Testis (tissue), 3 donors: ENCODE results near the gene LRRC49. TPM values are rescaled to one million over a fixed set of nuclear protein-coding genes. Genes with fewer than 3 reads are reported as not detected.

ENCODE experiments used
- DNase-seq: peaks from one replicate; pipeline ENCODE4 v3.0.0-alpha.2; 2019
- H3K27ac ChIP-seq, 2 donors: fragments of 200-600 bp; sonication (generic); one replicate each; pipeline ENCODE4 v1.5.1; 2019
- H3K27me3 ChIP-seq: fragments of 200-600 bp; sonication (generic); one replicate; pipeline ENCODE4 v1.5.1; 2019
- H3K36me3 ChIP-seq: fragments of 200-600 bp; sonication (generic); one replicate; pipeline ENCODE4 v1.5.1; 2017; ENCODE audit warnings: low read depth; ENCODE audit errors: missing control alignments
- H3K4me1 ChIP-seq: fragments of 200-600 bp; sonication (generic); one replicate; pipeline ENCODE4 v1.5.1; 2019
- H3K4me3 ChIP-seq, 2 donors: fragments of 200-600 bp; sonication (generic); one replicate each; pipeline ENCODE4 v1.5.1; 2017 to 2019
- H3K9me3 ChIP-seq: fragments of 200-600 bp; sonication (generic); one replicate; pipeline ENCODE4 v1.5.1; 2017
- CTCF ChIP-seq, 3 experiments: fragments of 450-650 bp in 2 of 3; fragments of 200-600 bp in 1 of 3; sonication (generic) in 1 of 3; IDR thresholded peaks; one replicate each; pipeline ENCODE4 v1.5.1; 2016 to 2019; ENCODE audit warnings: antibody characterized with exemption in 3 of 3, mild to moderate bottlenecking in 2 of 3, moderate library complexity in 1 of 3
- POLR2A ChIP-seq: fragments of 450-650 bp; IDR thresholded peaks from one replicate; pipeline ENCODE4 v1.6.1; 2017; ENCODE audit warnings: antibody characterized with exemption, mild to moderate bottlenecking, moderate library complexity
- WGBS, 2 donors: methylation state at CpG; one replicate each; pipeline ENCODE4 v1.1.5; 2018; 5-methylcytosine and 5-hydroxymethylcytosine counted together
- intact Hi-C: fragments of 100-400 bp; cut with DNase I; formaldehyde crosslinking; loops from one replicate; pipeline ENCODE4 v1.15.1; 2023; ENCODE audit warnings: low total_unique reads
- polyA plus RNA-seq: library from polyadenylated mRNA; stranded (reverse); fragments of 350-450 nt; fragmentation: Illumina TruSeq; extraction: RNeasy Lipid Tissue Mini Kit (QIAGEN cat#74804); gene quantifications from one replicate; pipeline ENCODE4 v1.2.3, GENCODE V29; 2014; ENCODE audit warnings: low read depth, low replicate concordance; ENCODE audit not compliant: insufficient read depth
- total RNA-seq, 2 donors: library from RNA; depleted of rRNA; stranded (reverse); fragments of >200 nt; gene quantifications; one replicate each; pipeline ENCODE4 v1.2.3, GENCODE V29; 2016

Gene LRRC49
- total and polyA plus RNA-seq, 3 donors from 2014 or later, result 19.9 to 35.4 (median 22.4) TPM

- H3K27me3 ChIP-seq, result no peaks in the 10 kb centered on the region
- no peaks in the 10 kb centered on the region for H3K4me1 ChIP-seq
- no peaks in the 10 kb centered on the region for H3K36me3 ChIP-seq
- 63 to 69% methylated on average over 1 of the region's 1 CpG for WGBS, 2 donors
- DNase-seq, result no peak
- no peak overlapping the region for H3K4me3 ChIP-seq
- intact Hi-C loops, result no loop called here
- TF ChIP-seq CTCF (IDR thresholded peaks at IDR 0.05), result no peak
- no peak for TF ChIP-seq POLR2A
- H3K27ac ChIP-seq, result no peak overlapping the region
- H3K9me3 ChIP-seq, result no peaks in the 10 kb centered on the region
Measured at GRCh38 chr15:71005895-71006294, 113.3 kb downstream of the LRRC49 start.

- no peak for DNase-seq
- Histone ChIP-seq H3K36me3 (no peaks in the 10 kb centered on the region), H3K27me3 (no peaks in the 10 kb centered on the region), H3K9me3 (no peaks in the 10 kb centered on the region), H3K4me1 (no peaks in the 10 kb centered on the region), H3K4me3 (no peak overlapping the region), H3K27ac (no peak overlapping the region)
- no peak for TF ChIP-seq POLR2A
- no peak for TF ChIP-seq CTCF (IDR thresholded peaks at IDR 0.05)
- 90% methylated on average over 2 of the region's 2 CpGs for WGBS, 2 donors
- intact Hi-C loops, result no loop called here
Measured at GRCh38 chr15:71008250-71008870, 115.7 kb downstream of the LRRC49 start.

GRCh38 chr15:71010472-71010871, 117.8 kb downstream of the LRRC49 start:
- intact Hi-C loops, result no loop called here
- Histone ChIP-seq H3K4me1 (no peaks in the 10 kb centered on the region), H3K36me3 (no peaks in the 10 kb centered on the region), H3K27me3 (no peaks in the 10 kb centered on the region), H3K4me3 (no peak overlapping the region), H3K27ac (no peak overlapping the region), H3K9me3 (no peaks in the 10 kb centered on the region)
- TF ChIP-seq POLR2A, result no peak
- TF ChIP-seq CTCF (IDR thresholded peaks at IDR 0.05), result no peak
- no peak for DNase-seq

GRCh38 chr15:71010997-71011396, 118.4 kb downstream of the LRRC49 start:
- DNase-seq, result no peak
- H3K36me3 ChIP-seq, result no peaks in the 10 kb centered on the region
- 84% methylated on average over 2 of the region's 2 CpGs for WGBS, 2 donors
- no peaks in the 10 kb centered on the region for H3K9me3 ChIP-seq
- no peaks in the 10 kb centered on the region for H3K27me3 ChIP-seq
- H3K4me1 ChIP-seq, result no peaks in the 10 kb centered on the region
- H3K27ac ChIP-seq, result no peak overlapping the region
- intact Hi-C loops, result no loop called here
- no peak overlapping the region for H3K4me3 ChIP-seq
- TF ChIP-seq CTCF (IDR thresholded peaks at IDR 0.05) (no peak), POLR2A (no peak)

- WGBS, 2 donors, result 90 to 95% methylated on average over 1 of the region's 1 CpG
- Histone ChIP-seq H3K9me3 (no peaks in the 10 kb centered on the region), H3K27me3 (no peaks in the 10 kb centered on the region), H3K4me3 (no peak overlapping the region), H3K36me3 (no peaks in the 10 kb centered on the region), H3K27ac (no peak overlapping the region), H3K4me1 (no peaks in the 10 kb centered on the region)
- TF ChIP-seq POLR2A (no peak), CTCF (IDR thresholded peaks at IDR 0.05) (peak; percentile 62 to 87 (median 70))
- intact Hi-C loops, result no loop called here
- peak; percentile 58 for DNase-seq
Measured at GRCh38 chr15:71011503-71012155, 119.0 kb downstream of the LRRC49 start.
